Left lung (tissue), 10 donors: ENCODE results near the gene DPH7. TPM values are rescaled to one million over a fixed set of nuclear protein-coding genes. Genes with fewer than 3 reads are reported as not detected.
A peak's percentile ranks its signal among the peaks of the same experiment; 100 is the strongest.

Experiments
- ATAC-seq: fragments of 200-7000 bp; cut with Tn5 transposase; one replicate; pipeline ENCODE4 v1.9.1; 2020; ENCODE audit warnings: moderate library complexity
- DNase-seq, 4 donors: peaks; one replicate each; pipeline ENCODE4 v3.0.0-alpha.2; 2013 to 2020
- H3K27ac ChIP-seq, 2 donors: fragments of 200-600 bp; sonication (generic) in 1 of 2; one replicate each; pipeline versions ENCODE4 v1.5.0 to v1.8.0; 2020 to 2021
- H3K27me3 ChIP-seq, 2 donors: fragments of 200-600 bp; sonication (generic) in 1 of 2; one replicate each; pipeline versions ENCODE4 v1.5.0 to v1.8.0; 2020 to 2021
- H3K36me3 ChIP-seq, 2 donors: fragments of 200-600 bp; sonication (generic) in 1 of 2; one replicate each; pipeline versions ENCODE4 v1.5.0 to v1.8.0; 2020 to 2021
- H3K4me1 ChIP-seq, 2 donors: fragments of 200-600 bp; one replicate each; pipeline ENCODE4 v1.8.0; 2021
- H3K4me3 ChIP-seq, 2 donors: fragments of 200-600 bp; sonication (generic) in 1 of 2; one replicate each; pipeline versions ENCODE4 v1.5.0 to v1.8.0; 2020 to 2021; ENCODE audit warnings: mild to moderate bottlenecking in 1 of 2
- H3K9me3 ChIP-seq, 2 donors: fragments of 200-600 bp; sonication (generic) in 1 of 2; one replicate each; pipeline versions ENCODE4 v1.5.0 to v1.8.0; 2020 to 2021
- CTCF ChIP-seq, 2 donors: fragments of 200-600 bp; sonication (generic) in 1 of 2; IDR thresholded peaks; one replicate each; pipeline versions ENCODE4 v1.5.0 to v1.8.0; 2021; ENCODE audit warnings: antibody characterized with exemption in 2 of 2
- intact Hi-C, 2 donors: fragments of 100-400 bp; cut with DNase I; formaldehyde crosslinking; loops; one replicate each; pipeline versions ENCODE4 v1.11.2 to v1.14.2; 2022
- polyA plus RNA-seq, 6 donors: library from polyadenylated mRNA; unstranded; fragments of 120-200 nt; gene quantifications; one replicate each; pipeline ENCODE4 v1.2.1, GENCODE V29; 2013; ENCODE audit not compliant: insufficient read length in 6 of 6
- total RNA-seq, 2 donors: library from RNA; stranded (reverse); fragmentation: NEBNext Ultra II Directional; extraction: Animal tissue kit (Norgen Biotek cat#: 25700); gene quantifications; one replicate each; pipeline ENCODE4 v1.2.1, GENCODE V29; 2021
- donor health status: DM: no; HTN: yes; CAD: no.
- donor health status: DM: no; HTN: no; CAD: no.

The DPH7 gene
- total and polyA plus RNA-seq, 8 donors = 25.6 to 69.2 (median 51.7) TPM

- ATAC-seq = no peak
- intact Hi-C loops = no loop called here
- no peaks in the 10 kb centered on the region for H3K4me1 ChIP-seq
- TF ChIP-seq CTCF (IDR thresholded peaks at IDR 0.05) = no peak
- H3K27me3 ChIP-seq = no peaks in the 10 kb centered on the region
- H3K36me3 ChIP-seq = peaks cover 0 to 47% of the 10 kb centered on the region in 2 donors
- peaks cover 0 to 3% of the 10 kb centered on the region in 2 donors for H3K9me3 ChIP-seq
- H3K27ac ChIP-seq = peak overlapping the region in 1 of 2 donors; percentile 29
- DNase-seq = no peak
- H3K4me3 ChIP-seq = no peak overlapping the region
Measured at GRCh38 chr9:137564817-137565411, 13.8 kb downstream of the DPH7 start.

- DNase-seq (no peak), ATAC-seq (no peak)
- Histone ChIP-seq H3K27ac (no peak overlapping the region), H3K4me1 (no peaks in the 10 kb centered on the region), H3K27me3 (no peaks in the 10 kb centered on the region), H3K4me3 (no peak overlapping the region), H3K9me3 (peaks cover 0 to 3% of the 10 kb centered on the region in 2 donors), H3K36me3 (peaks cover 0 to 54% of the 10 kb centered on the region in 2 donors)
- intact Hi-C loops = no loop called here
- TF ChIP-seq CTCF (IDR thresholded peaks at IDR 0.05) = no peak
Measured at GRCh38 chr9:137564134-137564533, 14.6 kb downstream of the DPH7 start.

- Histone ChIP-seq H3K4me1 (no peaks in the 10 kb centered on the region), H3K36me3 (peaks cover 0 to 81% of the 10 kb centered on the region in 2 donors), H3K27me3 (no peaks in the 10 kb centered on the region), H3K4me3 (no peak overlapping the region), H3K9me3 (no peaks in the 10 kb centered on the region), H3K27ac (no peak overlapping the region)
- intact Hi-C loops = no loop called here
- no peak for TF ChIP-seq CTCF (IDR thresholded peaks at IDR 0.05)
- DNase-seq = no peak
- ATAC-seq = no peak
Measured at GRCh38 chr9:137558127-137558526, 20.6 kb downstream of the DPH7 start.

- DNase-seq (peak in 1 of 4 donors; percentile 8), ATAC-seq (no peak)
- Histone ChIP-seq H3K9me3 (no peaks in the 10 kb centered on the region), H3K4me3 (no peak overlapping the region), H3K4me1 (peaks cover 0 to 9% of the 10 kb centered on the region in 2 donors), H3K36me3 (peaks cover 0 to 62% of the 10 kb centered on the region in 2 donors), H3K27ac (no peak overlapping the region), H3K27me3 (no peaks in the 10 kb centered on the region)
- no peak for TF ChIP-seq CTCF (IDR thresholded peaks at IDR 0.05)
- intact Hi-C loops = no loop called here
Measured at GRCh38 chr9:137556069-137556838, 22.5 kb downstream of the DPH7 start.

- no peak overlapping the region for H3K4me3 ChIP-seq
- H3K36me3 ChIP-seq = peaks cover 0 to 56% of the 10 kb centered on the region in 2 donors
- H3K4me1 ChIP-seq = peaks cover 0 to 11% of the 10 kb centered on the region in 2 donors
- H3K27ac ChIP-seq = no peak overlapping the region
- ATAC-seq = no peak
- no peak for DNase-seq
- no peaks in the 10 kb centered on the region for H3K27me3 ChIP-seq
- intact Hi-C loops = no loop called here
- no peaks in the 10 kb centered on the region for H3K9me3 ChIP-seq
- TF ChIP-seq CTCF (IDR thresholded peaks at IDR 0.05) = no peak
Measured at GRCh38 chr9:137555179-137555578, 23.5 kb downstream of the DPH7 start.
